ENCODE measurements around the gene TLNRD1.

Gene TLNRD1

GRCh38 chr15:80977627-80978036, 23.1 kb upstream of the TLNRD1 start:
- DNase-seq (ENCODE audit: low read depth in 2 of 2): no peak

- DNase-seq (ENCODE audit: low read depth in 2 of 2): no peak
These were observed 21.9 kb upstream of the TLNRD1 start for GRCh38 chr15:80978685-80979329.

DNA sequence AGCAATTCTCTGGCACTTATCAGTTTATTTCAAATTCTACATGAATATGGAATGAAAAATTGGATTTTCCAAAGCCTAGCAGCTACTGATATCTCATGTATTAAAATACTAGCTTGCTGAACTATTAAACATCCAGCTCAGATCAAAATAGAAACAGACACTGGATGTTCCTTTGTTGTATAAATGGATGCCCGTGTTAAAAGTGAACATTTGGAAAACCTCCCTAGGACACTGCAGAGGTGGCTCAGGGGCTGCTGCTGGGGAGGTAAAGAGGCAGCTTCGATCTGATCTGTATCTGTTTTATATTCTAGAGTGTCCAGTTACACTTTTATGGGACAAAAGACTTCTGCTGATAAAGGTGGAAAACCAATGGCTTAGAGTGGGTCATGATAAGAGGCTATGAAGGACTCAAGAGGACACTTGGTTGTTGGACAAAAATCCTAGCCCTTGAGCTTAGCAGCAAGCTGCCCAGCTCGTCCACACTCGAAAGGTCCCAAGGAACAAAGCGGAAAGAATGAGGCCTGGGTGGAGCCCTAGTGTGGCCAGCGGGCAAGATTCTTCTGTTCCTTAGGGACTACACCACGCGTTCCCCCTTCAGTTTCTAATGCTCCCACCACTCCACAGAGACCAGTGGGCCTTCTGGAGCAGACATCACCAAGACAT, 21.1 kb upstream of the TLNRD1 start:
- no peak for DNase-seq (ENCODE audit: low read depth in 2 of 2)

GRCh38 chr15:80982205-80982604, 18.5 kb upstream of the TLNRD1 start:
- DNase-seq (ENCODE audit: low read depth in 2 of 2): no peak

DNA sequence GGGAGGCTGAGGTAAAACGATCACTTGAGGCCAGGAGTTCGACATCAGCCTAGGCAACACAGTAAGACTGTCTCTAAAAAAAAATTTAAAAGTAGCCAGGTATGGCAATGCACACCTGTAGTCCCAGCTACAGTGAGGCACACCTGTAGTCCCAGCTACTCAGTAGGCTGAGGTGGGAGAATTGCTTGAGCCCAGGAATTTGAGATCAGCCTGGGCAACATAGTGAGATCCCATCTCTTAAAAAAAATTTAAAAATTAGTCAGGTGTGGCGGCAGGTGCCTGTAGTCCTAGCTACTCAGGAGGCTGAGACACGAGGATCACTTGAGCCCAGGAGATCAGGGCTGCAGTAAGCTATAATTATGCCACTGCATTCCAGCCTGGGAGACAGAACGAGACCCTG, 17.9 kb upstream of the TLNRD1 start:
- DNase-seq (ENCODE audit: low read depth in 2 of 2): no peak

GRCh38 chr15:80984856-80985255, 15.9 kb upstream of the TLNRD1 start:
- no peak for DNase-seq (ENCODE audit: low read depth in 2 of 2)

GRCh38 chr15:80985981-80986380, 14.7 kb upstream of the TLNRD1 start:
- DNase-seq (ENCODE audit: low read depth in 2 of 2): no peak

GRCh38 chr15:80986487-80986886, 14.2 kb upstream of the TLNRD1 start:
- no peak for DNase-seq (ENCODE audit: low read depth in 2 of 2)

- DNase-seq (ENCODE audit: low read depth in 2 of 2): no peak
These were observed 12.5 kb upstream of the TLNRD1 start for GRCh38 chr15:80988148-80988796.

GRCh38 chr15:80989081-80989517, 11.6 kb upstream of the TLNRD1 start:
- no peak for DNase-seq (ENCODE audit: low read depth in 2 of 2)

- peak; percentile 93 to 94 for DNase-seq (ENCODE audit: low read depth in 2 of 2)
These were observed 10.9 kb upstream of the TLNRD1 start, which contains the start of gene MESD for GRCh38 chr15:80989518-80990478. MESD (minus strand) TSS chr15:80989819; CDS start chr15:80989791, 28 bp downstream.

GRCh38 chr15:80990955-80991354, 9.8 kb upstream of the TLNRD1 start:
- no peak for DNase-seq (ENCODE audit: low read depth in 2 of 2)

DNA sequence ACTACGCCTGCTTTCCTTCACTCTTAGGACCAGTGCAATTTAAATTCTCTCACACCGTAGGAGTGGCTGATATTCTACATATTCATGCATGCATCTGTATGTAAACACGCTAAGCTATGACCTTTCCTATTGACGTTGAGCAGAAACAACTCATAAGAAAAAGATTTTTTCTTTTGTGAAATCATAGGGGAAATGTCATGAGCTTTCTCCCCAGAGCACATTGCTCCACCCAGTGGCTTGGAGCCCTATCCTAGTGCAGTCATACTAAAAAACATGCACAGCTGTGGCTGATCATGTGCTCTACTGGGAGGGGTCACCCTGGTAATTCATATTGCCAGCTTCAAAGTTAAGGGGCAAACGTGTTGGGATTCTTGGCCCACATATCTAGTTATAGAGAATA, 9.3 kb upstream of the TLNRD1 start:
- no peak for DNase-seq (ENCODE audit: low read depth in 2 of 2)

DNA sequence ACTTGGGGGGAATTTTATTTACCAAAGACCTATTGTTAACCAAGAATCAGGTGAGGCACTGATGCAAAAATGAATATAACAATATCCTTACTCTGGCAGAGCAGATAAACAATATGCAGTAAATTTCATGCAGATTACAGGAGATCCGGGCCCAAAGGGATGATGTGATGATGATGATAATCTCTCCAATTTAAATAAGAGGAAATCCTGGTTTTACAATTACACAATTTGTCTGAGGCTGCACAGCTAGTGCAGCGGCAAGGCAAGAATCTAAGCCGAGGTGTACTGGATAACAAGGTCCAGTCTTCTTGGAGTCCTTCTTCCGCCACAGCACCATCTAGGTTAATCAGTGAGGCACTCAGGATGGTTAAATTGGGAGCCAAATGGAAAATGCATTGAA, 8.7 kb upstream of the TLNRD1 start:
- no peak for DNase-seq (ENCODE audit: low read depth in 2 of 2)

DNA sequence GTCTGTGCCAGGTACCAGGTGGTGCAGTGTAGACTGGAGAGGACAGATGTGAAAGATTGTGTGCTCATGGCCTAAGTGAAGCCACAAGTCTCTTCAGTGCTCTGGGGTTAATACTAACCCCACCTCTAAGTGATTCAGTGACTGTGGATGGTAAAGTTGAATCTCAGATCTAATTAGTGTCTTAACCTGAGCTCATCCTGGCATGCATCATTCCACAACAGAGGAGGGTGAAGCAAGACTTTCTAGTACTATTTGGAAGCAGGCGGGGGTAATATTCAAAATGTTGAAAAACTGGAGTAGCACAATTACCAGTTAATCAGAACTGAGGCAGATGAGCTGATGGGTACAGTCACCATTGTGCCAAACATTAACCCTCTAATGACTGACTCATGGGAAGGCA, 8.3 kb upstream of the TLNRD1 start:
- no peak for DNase-seq (ENCODE audit: low read depth in 2 of 2)

- no peak for DNase-seq (ENCODE audit: low read depth in 2 of 2)
These were observed 4.5 kb upstream of the TLNRD1 start for GRCh38 chr15:80996247-80996646.

DNA sequence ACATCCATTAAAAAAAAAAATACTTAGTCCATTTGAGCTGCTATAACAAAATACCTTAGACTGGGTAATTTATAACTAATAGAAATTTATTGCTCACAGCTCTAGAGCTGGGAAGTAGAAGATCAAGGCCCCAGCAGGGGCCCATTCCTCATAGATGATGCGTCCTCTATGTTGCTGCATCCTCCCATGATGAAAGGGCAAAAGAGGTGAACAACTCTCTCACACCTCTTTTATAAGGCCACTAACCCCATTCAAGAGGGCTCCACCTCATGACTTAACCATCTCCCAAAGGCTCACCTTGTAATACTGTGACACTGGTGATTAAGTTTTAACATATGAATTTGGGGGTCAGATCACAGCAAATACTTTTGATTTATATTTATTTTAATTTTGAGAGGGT, 3.0 kb upstream of the TLNRD1 start:
- DNase-seq (ENCODE audit: low read depth in 2 of 2): no peak

GRCh38 chr15:80998251-80998650, 2.5 kb upstream of the TLNRD1 start:
- DNase-seq (ENCODE audit: low read depth in 2 of 2): no peak

DNA sequence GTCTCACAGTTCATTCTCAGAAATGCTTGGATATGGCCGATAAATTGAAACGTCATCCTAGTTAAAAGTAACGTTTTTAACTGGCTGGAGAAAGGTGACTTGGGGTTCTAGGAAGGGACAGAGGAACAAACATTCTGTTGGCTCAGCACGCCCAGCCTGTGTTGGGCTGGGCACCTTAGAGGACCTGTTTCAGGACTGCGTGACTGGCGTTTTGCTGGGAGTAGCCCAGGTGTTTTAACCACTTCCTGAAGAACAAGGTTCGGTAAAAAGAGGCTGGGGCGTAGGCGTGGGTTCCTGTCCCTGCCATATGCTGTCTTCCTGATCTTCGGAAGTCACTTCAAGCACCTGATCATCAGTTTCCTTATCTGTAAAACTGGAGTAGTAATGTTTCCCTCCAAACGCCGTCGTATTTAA, 1.1 kb upstream of the TLNRD1 start:
- peak in 1 of 2 donors; percentile 47 for DNase-seq (ENCODE audit: low read depth in 2 of 2)

GRCh38 chr15:81000144-81000623, 539 bp upstream of the TLNRD1 start:
- DNase-seq (ENCODE audit: low read depth in 2 of 2): no peak

DNA sequence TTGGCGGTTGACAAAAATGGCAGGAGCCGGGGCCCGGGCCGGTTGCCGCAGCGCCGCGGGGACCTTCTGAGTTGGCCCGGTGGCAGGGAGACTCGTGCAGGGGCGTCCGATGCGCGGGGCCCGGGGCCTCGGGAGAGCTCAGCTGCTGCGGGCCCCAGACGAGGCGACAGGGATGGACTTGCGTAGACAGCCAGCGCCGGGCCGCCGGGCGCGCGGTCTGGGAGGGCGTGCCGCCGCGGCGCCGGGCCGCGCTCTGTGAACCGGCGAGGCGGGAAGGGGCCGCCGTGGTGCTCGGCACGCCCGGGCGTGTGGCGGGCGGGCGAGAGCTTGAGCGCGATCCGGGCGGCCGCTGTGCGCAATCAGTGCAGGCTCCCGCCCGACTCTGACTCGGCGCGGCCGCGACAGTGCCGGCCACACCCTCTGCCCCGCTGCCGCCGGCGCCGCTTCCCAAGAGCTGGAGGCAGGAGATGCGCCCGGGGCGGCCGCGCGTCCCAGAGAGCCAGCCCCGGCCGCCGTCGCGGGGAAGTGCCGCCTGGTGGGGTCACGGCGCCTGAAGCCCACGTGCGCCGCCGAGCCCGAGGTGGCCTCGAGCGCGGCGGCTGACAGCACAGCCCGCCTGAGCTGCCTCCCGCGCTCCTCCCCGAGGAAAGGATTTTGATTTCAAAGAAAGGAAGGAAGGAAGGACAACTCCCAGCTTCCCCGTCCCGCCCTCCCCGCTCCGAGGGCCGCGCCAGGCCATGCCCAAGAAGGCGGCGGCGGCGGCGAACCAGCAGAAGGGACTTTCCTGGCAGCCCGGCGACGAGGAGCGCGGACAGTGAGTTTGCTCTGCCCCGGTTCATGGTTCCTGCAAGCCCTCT, 657 bp downstream of the TLNRD1 start:
- no peak for DNase-seq (ENCODE audit: low read depth in 2 of 2)

Data from stimulated activated CD8-positive, alpha-beta memory T cell treated with anti-CD3 and anti-CD28 coated beads, Interleukin-15, amount 100 ng/mL, for 48 hours (primary cell).